GM10847 (cell line): ENCODE results near the gene NNT.

Experiments used
- POLR2A ChIP-seq: IDR thresholded peaks from 2 replicates; pipeline ENCODE4 v1.6.1; 2011; ENCODE audit not compliant: insufficient read length; ENCODE audit errors: extremely low read depth

NNT gene

DNA sequence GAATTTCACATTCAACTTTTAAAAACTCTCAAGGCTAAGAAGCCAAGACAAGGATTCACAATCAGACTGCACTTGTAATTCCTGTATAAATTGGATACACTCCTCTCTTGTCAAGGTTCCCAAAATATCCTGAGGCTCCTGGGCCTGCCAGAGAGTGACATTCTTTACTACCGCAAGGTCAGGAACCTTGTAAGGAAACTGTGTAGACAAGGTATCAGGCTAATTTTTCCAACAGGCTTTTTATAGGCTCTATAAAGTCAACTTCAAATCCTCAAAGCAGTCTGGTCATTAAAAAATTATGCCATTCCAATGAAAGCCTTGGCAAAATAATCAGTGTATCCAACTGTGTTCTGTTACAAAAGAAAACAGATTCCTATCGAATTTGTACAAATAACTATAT is 30.6 kb upstream of the NNT start:
- no peak for TF ChIP-seq POLR2A

DNA sequence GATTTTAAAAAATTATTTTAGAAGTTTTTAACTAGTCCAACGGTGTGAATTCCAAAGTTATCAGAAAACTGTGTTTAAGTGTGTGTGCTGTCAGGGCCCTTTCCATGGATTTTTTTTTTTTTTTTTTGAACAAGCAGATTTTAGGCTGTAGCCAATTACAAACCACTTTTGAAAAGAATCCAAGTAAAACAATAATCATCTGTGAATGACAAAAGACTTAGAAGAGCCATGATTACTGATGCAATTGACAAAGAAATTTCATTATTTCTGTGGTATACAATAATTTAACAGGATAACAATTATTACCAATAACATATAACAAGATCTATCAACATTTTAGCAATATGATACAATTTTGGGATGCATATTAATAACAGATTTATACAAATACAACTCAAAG is 29.9 kb upstream of the NNT start:
- TF ChIP-seq POLR2A: no peak

DNA sequence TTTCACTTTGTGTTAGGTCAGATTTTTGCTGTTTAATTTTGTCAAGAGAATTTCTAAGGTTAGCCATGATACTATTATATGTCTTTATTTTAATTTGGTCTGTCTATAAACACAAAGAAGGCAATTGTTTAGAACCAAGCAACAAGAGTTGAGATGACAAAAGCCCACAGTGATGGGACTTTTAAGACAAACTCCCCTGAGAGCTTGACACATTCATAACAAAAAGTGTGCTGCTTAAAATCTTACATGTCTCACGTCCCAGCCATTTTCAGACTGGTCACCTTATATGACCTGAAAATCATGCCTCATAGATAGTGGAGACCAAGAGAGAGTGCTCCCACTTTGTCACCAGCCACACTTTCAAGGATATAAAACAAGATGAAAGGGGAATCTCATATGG is 21.6 kb upstream of the NNT start:
- no peak for TF ChIP-seq POLR2A

DNA sequence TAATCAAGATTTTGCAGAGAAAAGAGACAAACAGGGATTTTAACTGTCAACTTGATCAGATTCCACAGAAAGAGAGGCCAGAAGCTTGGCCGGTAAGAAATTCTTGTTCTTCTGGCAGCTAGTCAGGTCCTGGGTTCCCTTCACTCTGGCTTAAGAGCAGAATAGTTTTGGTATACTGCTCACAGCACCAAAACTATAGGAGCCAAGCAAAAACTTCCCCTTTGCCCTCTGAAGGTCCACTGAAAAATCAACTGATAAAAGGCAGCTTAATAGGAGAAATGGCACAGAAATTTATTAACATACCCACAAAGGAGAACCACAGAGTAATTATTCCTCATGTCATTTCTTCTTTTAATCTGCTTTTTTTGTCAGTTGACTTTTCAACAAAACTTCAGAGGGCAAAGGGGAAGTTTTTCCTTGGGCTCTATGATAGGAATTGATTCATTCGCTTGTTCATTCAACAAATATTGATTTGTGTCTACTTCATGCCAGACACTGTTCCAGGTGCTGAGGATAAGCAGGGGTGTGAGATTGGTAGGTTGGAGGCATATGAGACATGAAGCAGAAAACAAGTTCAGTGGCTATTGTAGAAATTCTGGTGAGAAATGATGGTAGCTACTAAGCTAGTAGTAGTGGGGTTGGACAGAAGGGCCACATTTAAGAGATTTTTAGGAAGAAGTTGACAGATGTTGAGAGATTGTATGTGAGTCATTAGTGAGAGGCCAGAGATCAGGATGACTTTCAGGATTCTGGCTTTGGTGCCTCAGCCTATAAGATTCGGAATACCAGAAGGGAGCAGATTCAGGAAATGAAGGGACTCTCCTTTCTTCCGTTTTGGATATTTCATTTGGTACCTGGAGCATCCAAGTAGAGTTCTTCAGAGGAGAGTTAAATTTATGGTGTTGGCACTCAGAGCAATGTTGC is 20.6 kb upstream of the NNT start:
- TF ChIP-seq POLR2A: no peak

DNA sequence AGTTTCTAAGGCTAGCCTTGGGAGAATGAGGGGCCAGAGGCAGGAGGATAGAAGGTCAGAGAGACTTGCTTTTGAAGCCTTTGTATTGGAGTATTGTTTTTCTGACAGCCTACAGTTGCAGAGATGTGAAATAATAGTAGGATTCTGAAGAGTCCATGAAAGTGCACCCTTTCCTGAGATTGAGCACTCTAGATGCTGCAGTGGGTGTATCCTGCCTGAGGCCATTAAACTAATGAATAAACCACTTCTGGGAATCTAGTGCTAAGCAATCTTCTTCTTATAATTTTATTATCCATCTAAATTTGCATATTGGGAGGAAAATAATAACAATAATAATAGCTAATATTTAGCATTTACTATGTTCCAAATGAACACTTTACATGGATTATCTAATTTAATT is 19.3 kb upstream of the NNT start:
- TF ChIP-seq POLR2A: no peak

DNA sequence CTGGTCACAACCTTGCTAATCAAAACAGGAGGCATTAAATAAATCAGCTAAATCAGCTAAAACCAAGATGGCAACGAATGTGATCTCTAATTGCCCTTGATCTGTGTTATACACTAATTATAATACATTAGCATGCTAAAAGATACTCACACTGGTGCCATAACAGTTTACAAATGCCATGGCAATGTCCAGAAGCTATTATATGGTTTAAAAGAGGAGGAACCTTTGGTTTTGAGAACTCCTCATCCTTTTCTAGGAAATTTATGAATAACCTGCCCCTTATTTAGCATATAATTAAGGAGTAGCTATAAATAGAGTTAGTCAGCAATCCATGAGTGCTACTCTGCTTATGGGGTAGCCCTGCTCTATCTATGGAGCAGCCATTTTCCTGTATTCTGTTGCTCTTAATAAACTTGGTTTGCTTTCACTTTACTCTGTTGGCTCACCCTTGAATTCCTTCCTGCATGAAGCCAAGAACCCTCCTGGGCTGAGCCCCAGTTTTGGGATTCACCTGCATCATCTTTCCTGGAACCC is 18.7 kb upstream of the NNT start:
- no peak for TF ChIP-seq POLR2A

DNA sequence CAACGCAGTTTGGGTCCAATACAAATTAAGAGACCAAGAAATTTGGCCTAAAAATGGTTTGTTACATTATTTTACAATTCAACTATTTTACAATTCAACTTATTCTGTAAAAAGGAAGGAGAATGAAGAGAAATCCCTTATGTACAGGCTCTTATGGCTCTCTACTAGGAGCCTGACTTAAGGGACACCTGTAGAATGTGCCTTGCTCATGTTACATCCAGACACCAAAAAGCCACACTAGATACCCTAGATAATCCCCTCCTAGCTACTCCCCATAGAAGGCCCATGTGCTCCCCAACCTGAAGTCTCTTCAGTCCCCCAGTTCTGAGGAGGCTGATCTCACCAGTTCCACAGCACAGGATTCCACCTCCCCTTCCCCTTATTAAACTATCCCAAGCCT is 14.1 kb upstream of the NNT start:
- TF ChIP-seq POLR2A: no peak

DNA sequence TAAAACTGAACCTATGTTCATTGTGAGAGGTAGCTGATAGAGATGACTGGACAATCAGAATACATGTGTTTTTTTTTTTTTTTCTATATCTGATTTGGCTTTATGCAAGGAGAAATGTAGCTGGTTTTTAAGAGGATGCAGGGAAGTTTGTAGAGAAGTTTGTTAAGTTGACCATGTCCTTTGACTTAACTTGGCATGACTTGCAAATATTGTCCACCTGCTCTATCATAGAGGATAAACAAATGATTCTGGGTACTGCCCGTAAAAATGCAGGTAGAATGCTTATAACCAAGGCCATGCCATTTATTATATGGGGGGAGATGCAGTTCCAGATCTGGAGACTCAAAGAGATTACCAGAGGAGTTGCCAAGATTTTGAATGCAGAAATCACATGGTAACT is 13.7 kb upstream of the NNT start:
- no peak for TF ChIP-seq POLR2A

DNA sequence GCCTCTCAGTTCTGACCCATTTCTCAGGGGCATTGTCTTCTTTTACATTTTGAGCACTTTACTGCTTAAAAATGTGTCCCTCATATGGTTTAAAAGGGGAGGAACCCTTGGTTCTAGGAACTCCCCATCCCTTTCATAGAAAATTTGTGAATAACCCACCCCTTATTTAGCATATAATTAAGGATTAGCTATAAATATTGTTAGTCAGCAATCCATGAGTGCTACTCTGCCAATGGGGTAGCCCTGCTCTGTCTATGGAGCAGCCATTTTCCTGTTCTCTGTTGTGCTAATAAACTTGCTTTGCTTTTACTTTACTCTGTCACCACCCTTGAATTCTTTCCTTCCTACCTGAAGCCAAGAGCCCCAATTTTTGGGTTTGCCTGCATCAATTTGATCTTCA is 12.3 kb upstream of the NNT start:
- no peak for TF ChIP-seq POLR2A

DNA sequence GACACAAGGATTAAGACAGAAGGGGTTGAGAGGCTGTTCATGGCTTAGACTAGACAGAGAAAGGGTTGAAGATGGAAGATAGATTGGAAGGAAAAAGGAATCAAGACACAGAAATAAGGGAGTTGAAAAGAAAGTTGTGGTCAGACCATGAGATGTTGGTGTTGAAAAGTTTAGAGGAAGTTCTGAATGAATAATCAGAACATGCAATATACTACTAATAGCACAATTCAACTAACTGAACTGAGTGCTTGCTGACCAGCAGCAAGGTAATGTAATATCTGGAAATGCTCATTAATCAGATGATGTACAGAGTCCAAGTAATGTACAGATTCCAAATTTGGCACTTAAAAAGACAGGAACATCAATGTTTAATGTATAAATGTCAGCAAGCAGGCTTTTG is 10.6 kb upstream of the NNT start:
- no peak for TF ChIP-seq POLR2A

DNA sequence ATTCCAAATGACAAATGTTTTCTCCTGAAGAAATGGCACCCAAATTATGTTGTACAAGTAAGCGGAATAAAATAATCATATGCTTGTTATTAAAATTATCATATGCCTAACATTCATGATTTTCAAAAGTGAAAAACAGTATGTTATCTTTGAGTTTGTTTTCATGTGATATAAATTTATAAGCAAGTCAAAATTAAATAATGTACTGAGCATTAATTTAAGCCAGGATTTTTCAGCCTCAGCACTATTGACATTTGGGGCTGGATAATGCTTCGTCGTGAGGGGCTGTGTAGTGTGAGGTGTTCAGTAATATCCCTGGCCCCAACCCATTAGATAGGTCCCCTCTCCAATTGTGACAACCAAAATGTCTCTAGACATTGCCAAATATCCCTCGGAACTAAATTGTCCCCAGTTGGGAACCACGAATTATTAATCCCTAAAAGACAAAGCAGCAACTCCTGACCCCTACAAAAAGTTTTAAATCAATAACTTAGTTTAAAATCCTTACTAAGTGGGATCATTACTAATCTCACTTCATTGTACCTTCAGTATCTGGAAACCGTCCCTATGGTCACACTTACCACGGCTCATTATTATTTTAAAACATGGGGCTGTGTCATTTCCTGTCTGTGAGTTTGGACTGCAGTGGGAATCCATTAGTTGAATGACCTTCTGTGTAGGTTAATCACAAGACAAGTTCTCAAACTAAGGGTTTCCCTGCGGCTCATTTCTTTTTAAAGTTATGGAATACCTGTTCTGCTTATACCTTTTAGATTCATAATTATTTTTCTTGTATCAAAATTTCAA is 1.3 kb upstream of the NNT start:
- no peak for TF ChIP-seq POLR2A

DNA sequence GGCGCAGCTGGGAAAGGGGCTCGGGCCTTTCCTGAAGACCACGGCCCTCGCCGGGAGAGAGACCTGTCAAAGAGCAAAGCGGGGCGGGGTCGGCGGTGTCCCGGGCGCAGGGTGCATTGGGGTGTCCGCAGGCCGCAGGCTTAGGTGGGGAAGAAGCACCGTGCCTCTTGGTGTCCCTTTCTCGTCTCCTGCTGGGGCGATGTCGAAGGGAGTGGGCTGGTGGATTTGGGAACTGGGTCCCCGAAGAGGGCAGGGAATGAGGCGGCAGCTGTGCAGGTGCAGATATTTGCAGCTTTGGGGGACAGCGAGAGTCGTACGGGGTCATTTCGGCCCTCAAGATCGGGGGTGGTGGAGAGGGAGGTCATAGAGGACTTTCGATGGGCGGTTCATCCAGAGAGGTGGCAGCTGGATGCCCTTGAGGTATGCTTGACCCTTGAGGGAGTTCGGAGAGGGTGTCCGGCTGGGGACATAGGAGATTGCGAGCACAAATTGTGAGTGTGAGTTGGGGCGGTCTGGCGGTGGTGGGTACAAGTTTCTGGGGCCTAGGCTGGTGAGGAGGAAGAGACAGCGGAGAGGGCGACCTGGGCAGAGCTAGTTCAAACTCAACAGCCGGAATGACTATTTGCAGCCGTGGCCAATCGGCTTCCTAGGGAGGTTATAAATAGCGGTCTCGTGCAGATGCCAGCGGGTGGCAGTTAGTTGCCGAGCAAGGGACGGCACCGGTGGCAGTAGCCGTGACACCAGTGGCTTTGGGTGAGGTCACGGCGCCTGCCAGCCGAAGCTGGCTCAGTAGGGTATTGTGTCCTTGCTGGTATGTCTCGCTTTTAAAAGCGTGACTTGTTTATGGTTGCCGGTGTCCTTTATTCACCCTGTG is 601 bp downstream of the NNT start:
- TF ChIP-seq POLR2A: peak; percentile 49

DNA sequence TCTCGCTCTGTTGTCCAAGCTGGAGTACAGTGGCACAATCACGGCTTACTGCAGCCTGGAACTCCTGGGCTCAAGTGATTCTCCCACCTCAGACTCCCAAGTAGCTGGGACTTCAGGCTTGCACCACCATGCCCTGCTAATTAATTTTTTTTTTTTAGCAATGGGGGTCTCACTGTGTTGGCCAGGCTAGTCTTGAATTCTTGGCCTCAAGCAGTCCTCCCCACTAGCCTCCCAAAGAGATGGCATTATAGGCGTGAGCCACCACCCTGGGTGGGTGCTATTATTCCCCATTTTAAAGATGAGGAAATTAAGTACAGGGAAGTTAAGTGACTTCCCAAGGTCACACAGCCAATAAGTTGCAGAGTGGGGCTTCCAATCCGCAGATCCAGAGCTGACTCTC is 1.7 kb downstream of the NNT start:
- no peak for TF ChIP-seq POLR2A

DNA sequence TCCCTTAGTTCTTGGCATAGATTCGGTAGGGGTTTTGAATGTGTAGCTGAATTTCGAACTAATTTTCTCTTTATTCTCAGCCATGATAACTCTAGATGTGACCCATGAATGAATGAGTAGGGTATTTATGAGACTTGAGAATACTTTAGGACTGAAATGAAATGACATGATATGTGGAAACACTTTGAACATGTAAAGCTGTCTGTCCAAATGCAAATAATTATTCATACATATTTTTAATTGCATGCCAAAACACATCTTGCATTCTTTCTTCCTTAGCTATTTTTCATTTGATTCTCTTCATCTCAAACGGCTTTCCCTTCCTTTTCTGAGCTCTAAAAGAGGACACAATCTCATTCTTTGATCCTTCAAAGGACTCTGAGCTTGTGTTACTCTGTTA is 3.4 kb downstream of the NNT start:
- no peak for TF ChIP-seq POLR2A

DNA sequence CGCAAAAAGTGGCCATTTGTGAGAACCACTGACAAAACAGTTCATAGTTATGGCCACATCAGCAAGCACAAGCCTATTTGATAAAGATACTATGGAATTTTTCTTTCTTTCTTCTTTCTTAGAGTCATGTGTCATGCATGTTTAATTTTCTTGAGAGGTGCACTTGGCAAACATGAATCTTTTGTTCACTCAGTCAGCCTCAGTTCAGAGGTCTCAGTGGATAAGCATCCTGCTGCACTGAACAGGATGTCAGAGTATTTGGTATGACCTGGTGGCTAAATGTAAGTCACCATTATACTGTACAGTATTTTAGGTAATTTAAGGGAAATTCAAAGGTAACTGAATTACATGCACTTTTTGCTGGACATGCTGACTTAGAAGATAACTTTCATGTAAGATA is 5.4 kb downstream of the NNT start:
- TF ChIP-seq POLR2A: no peak
